HG02642 (cell line): ENCODE results near the gene EEF2K.
"Not testable (repeated sequence)": the region's sequence is repeated elsewhere in the genome, so short reads cannot be mapped to it uniquely, and the experiment has no call there.

Experiments
- ATAC-seq: cut with Tn5 transposase; IDR thresholded peaks from one replicate; pipeline ENCODE4 v1.9.1; 2021; ENCODE audit warnings: mild to moderate bottlenecking; ENCODE audit not compliant: unreplicated experiment, poor library complexity

The EEF2K gene

DNA sequence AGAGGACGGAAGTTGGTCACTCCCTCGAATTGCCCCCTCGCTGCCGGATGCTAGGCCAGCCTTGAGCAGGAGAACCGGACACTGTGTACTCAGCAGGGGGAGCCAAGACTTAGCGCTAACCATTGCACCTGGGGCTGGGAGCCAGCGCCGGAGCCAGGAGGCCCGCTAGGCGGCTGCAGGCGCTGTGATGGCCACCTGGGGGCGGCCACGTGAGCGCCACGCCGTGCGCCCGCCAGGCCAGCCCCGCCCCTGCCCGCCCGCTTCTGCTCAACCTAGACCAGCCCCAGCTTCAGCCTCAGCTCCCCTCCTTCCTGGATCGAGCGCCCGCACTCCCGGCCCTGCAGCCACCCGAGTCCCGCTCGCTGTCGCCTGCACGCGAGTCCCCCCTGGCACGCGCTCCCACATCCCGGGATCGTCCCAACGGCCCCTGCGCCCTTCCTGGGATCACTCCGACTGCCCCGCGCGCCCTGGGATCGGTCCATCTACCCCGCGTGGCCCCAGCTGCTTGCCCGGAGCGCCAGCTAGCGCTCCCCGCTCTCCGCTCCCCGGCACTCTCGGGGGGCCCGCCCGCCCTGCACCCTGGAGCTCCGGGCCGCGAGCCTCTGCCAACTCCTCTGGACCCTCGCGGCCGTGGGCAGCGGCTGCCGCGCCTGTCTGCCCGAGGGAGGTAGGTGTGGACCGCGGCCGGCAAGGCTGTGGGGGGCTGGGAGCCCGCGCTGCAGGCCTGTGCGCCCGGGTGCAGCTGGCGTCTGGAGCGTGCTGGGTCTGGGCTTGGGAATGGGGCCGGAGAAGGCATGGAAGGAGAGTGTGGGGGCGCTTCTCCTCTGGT lies at the start of gene EEF2K:
TSS of gene EEF2K (plus strand) at position 266 of the 829 bp plus-strand sequence. CDS start 19,452 bp downstream, outside the sequence.
- peak; percentile 86 for ATAC-seq

DNA sequence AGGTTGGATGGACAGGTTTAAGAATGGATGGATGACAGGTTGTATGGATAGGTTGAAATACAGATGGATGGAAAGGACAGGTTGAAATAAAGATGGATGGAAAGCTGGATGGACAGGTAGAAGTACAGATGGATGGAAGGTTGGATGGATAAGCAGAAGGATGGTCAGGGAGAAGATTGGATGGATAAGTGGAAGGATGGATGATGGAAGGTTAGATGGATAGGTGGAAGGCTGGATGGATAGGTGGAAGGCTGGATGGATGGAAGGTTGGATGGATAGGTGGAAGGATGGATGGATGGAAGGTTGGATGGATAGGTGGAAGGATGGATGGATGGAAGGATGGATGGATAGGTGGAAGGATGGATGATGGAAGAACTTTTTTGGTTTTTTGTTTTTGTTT lies 44.7 kb upstream of the EEF2K start:
- no peak for ATAC-seq

DNA sequence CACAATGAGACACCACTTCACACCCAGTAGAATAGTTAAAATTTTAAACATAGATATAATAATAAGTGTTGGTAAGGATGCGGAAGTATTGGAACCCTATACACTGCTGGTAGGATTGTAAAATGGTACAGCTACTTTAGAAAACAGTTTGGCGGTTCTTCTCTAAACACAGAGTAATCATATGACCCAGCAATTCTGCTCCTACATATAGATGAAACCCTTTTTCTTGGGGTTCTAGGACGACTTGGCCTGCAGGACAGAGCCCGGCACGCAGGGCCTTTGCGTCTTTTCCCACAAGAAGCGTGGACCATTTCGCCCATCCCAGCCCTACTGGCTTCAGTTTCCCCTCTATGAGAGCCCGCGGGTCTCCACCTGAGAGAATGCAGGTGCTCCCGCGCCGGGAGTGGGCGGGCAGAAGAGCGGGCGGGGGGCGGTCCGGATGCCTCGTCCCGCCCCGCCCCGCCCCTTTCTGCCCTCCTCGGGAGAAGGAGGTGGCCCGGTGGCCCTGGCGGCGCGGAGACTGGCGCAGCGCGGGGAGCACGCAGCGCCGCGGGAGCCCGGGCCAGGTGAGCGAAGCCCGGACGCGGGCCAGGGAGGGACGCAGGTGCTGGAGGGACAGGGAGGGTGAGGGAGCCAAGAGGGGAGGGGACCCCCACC lies 44.0 kb upstream of the EEF2K start, which contains the start of gene SDR42E2:
TSS of gene SDR42E2 (plus strand) at position 508 of the 657 bp plus-strand sequence. CDS start 3,077 bp downstream, outside the sequence.
- ATAC-seq, result no peak

DNA sequence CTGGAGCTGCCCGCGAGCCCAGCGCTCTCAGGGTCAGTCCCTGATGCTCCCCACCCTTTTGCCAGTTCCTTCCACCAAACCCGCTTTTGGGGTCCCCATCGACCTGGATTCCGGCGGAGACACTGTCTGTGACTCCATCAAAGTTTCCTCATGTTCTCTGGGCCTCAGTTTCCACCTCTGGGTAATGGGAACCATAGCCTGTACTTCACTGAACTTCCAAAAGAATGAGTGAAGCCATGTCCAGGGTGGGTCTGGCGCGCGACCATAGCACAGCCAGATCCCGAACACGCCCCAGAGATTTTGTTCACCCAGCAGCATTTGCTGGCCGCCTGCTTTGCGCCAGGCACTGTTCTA lies 43.4 kb upstream of the EEF2K start:
- no peak for ATAC-seq

DNA sequence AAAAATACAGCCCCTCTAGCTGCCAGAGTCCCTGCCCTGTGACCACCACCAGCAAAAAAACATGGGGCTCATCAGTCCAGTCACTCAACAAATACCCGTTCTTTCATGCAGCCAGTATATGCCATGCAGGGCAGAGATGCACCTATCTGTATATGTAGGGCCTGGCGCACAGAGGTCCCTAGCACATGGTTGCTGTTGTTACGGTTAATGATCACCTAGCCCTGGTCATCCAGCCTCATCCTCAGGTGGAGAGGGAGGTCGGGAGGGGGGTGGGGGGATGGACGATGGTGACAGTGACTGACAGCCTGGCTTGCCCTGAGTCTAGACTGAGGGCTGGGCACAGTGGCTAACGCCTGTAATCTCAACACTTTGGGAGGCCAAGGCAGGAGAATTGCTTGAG lies 42.3 kb upstream of the EEF2K start:
- ATAC-seq, result no peak

DNA sequence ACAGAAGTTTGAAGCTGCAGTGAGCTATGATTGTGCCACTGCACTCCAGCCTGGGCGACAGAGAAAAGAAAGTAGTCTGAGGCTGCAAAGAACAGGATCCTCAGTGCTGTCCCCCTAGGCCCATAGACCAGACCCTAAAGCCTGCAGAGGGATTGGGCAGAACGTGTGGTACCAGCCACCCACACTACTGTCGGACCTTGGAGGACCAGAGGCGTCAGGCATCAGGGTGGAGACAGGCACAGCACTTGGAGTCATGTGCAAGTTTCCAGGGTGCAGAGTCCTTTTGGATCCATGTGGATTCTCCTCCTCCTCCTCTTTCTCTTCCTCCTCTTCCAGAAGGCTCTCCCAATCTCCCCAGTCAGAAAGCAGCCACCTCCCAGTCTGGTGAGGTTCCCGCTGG lies 41.6 kb upstream of the EEF2K start:
- ATAC-seq, result no peak

DNA sequence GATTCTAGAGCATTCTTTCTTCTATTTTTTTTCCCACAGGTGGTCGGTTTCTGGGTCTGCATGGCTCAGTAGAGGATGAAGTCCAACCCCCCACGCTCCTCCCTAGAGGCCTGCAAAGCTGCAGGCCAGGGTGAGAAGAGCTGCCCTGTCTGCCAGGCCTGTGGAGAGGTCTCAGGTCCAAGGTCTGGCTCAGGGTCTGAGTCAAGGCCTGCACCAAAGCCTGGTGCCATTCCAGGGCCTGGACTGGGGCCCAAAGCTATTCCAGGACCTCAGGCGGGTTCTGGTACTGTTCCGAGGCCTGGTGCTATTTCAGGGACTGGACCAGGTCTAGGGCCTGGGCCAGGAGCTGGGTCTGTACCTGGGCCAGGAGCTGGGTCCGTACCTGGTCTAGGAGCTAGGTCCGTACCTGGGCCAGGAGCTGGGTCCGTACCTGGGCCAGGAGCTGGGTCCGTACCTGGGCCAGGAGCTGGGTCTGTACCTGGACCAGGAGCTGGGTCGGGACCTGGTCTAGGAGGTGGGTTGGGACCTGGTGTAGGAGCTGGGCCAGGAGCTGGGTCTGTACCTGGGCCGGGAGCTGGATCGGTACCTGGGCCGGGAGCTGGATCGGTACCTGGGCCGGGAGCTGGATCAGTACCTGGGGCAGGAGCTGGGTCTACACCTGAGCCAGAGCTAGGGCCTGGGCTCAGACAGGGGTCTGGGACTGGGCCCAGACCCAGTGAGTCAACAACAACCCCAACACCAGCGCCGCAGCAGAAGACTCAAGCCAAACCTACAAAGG lies 40.4 kb upstream of the EEF2K start:
- ATAC-seq, result no peak

DNA sequence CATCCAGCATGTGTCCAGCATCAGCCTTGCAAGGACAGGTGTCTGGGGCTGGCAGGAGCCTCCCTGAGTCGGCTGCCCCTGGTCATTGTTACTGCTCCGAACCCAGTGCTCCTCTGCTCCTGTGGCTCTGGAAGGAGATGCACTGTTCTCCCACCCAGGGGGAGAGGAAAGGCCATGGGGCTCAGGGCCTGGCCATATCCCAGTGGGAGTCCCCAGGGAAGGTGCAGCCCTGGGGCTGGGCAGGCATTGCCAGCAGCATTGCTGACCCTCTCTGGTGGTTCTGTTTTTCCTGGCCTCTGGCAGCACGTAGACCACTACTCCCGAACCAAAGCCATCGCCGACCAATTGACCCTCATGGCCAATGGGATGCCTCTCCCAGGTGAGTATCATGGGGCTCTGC lies 34.1 kb upstream of the EEF2K start:
- no peak for ATAC-seq

DNA sequence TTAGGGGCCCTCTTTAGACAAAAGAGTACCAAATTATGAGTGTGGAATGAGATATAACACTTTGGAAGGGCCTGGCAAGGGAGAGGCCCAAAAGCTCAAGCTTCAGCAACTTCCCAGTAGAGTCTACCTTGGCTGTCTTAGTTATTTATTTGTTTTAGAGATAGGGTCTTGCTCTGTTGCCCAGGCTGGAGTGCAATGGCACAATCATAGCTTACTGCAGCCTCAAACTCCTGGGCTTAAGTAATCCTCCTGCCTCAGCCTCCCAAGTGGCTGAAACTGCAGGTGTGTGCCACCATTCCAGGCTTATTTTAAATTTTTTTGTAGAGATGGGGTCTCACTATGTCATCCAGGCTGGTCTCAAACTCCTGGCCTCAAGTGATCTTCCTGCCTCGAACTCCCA lies 33.4 kb upstream of the EEF2K start:
- ATAC-seq, result not testable (repeated sequence)

DNA sequence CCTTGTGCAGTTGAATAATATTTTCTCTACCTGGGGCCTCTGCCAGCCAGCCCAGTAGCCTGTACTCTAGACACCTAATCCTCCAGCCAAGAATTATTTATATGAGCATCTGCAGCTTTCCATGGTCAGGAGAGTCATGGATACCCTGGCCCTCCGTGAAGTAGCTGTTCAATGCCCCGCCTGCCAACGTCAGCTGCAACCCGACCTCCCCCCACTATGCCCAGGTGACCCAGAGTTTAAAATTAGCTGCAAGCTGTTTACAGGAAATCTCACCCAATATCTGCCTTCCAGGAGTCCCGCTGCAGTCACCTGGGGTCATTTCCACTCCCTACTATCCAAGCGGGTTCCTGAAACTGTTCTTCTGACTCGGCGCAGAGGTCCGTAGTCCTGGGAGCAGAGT lies 31.4 kb upstream of the EEF2K start:
- no peak for ATAC-seq

DNA sequence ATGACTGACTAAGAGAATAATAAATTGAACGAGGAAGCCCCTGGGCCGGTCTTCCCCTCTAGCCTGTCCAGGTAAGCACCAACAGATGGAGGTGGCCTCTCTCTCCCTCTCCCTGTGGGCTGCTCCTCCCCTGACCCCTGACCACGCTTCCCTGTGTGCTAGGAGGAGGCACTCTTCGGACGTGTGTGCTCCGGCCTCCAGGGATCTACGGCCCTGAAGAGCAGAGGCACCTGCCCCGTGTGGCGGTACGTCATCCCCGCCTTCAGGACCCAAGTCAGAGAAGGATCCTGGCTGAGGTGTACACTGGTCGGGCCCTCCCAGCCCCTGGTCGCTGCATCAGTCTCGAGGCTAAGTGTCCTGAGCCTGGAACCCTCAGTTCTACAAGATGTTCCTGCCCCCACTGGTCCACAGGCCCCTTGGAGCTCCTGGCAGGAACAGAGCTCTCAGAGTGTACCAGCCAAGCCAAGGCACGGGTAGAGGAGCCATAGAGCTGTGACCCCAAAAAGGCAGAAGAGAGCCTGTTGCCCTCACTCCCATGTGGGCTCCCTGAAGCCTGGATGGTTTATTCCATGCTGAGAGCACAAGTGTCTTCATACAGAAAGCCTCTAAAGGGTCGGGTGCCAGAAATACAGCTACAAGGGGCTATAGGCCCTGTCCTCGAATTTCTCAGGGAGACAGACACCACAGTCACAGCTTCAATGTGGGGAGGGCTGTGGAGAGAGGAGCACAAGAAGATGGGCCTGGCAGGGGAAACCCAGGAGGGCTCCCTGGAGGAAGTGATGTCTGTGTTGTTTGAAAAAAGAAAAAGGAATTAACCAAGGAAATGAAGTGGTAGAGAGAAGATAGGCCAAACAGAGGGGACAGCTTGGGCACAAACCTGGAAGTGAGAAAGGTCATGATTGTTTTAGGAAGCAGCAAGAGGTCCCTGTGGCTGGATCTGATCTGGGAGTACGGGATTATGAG lies 27.8 kb upstream of the EEF2K start:
- ATAC-seq, result no peak

DNA sequence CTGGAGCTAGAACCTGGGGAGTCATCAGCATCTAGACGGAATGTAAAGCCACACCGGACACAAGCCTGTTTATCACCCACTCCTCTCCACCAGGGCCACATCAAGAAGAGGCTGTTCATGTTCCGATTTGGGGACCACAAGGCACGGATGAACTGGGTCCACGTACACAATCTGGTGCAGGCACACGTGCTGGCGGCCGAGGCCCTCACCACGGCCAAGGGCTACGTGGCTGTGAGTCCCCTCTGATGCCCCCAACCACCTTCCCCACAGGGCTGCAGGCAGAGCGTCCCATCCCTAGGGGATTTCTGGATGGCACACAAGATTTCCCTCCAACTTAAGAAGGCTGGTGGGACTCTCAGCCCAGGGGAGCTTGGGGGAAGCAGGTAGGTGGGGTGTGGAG lies 24.7 kb upstream of the EEF2K start:
- ATAC-seq, result no peak

DNA sequence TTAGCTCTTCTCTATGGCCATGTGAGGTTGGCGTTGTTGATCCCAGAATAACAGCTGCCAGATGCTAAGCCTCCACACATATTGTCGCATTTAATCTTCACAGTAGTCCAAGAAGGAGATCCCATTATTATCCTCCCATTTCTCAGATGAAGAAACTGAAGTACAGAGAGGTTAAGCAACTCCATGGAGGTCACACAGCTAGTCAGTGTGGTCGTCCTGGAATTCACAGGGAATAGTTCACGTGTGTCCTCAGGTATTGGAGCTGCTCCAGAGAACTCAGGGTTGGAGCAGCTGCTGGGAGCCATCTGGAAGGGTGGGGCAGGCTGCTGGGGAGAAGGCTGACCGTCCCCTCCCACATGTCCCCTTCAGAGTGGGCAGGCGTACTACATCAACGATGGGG lies 24.2 kb upstream of the EEF2K start:
- no peak for ATAC-seq

DNA sequence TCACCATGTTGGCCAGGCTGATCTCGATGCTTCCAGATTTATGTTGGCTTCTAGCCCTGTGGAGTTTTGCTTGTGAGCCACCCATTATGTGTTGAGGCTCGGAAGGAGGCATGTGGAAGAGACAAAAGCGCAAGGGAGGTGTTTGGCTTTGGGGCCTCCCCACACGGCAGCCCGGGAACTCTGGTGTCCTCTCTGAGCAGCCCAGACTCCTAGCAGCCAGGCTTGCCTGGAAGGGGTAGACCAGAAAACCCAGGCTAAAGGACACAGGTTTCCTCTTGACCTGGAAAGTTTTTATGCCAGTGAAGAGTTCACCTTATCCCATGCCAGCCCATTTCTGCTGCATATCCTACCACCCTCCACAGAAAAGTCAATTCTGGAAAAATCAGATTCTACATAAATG lies 22.7 kb upstream of the EEF2K start:
- ATAC-seq, result no peak

DNA sequence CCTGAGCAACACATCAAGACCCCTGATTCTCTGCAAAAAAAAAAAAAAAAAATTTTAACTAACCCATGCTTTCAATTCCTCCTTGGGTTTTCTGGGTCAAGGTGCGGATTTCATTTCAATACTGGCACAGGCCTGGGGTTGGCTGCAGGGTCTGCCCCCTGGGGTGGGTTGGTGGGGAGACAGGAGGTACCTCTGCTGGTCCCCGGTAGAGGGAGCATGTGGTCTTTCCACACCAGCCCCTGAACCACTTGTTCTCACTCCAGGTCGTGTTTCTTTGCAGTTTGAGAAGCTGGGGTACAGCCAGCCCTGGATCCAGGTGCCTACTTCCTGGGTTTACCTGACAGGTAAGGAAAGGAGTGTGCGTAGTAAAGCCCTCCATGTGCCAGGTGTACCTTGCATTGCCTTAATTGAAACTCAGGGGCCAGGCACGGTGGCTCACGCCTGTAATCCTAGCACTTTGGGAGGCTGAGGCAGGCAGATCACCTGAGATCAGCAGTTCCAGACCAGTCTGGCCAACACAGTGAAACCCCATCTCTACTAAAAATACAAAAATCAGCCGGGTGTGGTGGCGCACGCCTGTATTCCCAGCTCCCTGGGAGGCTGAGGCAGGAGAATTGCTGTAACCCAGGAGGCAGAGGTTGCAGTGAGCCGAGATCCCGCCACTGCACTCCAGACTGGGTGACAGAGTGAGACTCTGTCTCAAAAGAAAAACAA lies 22.0 kb upstream of the EEF2K start:
- no peak for ATAC-seq

DNA sequence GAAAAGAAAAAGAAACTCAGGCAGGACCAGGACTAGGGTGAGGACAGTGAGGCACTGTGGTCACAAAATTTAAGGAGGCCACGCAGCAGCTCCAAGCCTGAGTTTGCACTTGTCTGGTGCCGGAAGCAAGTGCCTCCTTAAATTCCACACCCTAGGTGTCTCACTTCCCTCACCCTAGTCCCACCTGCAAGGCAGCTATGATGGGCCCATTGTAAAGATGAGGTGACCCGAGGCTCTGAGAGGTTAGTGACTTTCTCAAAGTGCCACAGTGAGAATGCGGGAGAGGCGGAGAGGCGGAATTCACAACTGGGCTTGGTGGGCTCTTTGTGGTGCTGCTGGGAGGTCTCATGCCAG lies 21.5 kb upstream of the EEF2K start:
- ATAC-seq, result no peak

DNA sequence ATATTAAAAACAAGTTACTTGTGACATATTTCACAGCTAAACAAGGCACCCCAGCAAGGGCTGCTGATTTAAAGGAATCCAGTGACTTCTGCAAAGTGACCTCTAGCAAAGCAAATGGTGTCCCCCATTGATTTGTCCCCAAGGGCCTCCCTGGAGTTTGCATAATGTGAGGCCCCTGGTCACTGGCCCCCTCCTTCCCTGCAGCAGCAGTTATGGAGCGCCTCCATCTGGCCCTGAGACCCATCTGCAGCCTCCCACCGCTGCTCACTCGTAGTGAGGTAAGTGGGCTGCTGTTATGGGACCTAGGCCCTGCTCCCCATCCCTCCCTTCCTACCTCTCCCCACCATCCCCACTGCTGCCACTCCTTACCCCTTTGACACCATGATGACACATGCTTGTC lies 19.6 kb upstream of the EEF2K start:
- ATAC-seq, result no peak

DNA sequence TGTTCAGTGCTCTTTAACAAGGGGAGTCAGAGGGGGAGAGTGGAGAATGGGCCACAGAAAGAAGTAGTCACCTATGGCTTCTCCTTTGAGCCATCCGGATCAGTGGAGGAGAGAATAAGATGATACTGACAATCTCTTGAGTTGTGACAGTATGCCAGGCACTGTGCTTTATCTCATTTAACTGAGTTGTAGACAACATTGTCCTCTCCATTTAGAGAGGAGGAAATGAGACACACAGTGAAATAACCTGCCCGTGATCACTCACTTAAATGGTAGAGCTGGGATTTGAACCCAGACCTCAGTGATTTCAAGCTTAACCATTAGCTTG lies 17.8 kb upstream of the EEF2K start:
- ATAC-seq, result no peak

DNA sequence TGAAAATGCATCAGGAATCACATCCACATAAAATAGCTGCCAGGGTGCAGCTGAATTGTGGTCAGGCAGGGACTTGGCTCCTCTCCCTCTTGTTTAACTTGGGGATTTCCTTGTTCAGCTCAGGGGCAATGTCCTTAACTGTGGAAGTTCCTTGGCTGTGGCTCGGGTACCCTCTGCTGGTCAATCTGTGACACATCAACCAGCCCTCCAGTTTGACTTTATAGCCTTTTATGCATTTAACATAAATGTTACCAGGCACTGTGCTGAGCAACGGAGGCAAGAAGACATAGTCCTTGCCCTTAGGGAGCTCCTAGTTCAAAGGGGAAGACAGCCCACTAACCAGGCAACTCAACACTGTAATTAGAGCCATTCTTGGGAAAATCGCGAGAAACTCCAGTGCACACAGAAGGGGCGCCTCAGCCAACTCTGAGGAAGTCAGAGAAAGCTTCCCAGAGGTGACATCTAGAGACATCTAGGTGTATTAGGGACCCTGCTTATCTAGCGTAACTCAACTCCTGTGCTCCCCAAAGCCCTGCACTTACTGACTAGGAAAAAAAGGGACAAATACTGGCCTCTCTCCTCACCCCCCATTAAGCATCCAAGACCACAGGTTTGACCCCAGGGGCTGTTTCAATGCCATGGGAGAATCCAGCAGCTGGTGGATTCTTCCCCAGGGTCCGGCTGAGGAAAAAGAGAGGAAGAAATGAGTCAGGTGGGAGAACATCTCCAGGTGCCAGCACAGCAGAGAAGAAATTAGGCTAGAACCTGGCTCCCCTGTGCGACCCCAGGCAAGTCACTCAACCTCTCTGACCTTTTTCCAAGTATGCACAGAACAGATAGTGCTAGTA lies 17.3 kb upstream of the EEF2K start:
- ATAC-seq, result no peak
